Mesendoderm (in vitro differentiated cells): ENCODE measurements around the gene USP49.
A peak's percentile ranks its signal among the peaks of the same experiment; 100 is the strongest.

Experiments
- DNase-seq: peaks from one replicate; pipeline ENCODE4 v3.0.0; 2013
- H2AK5ac ChIP-seq: 2 replicates; pipeline ENCODE4 v1.6.1; 2013; ENCODE audit warnings: low read length, inconsistent platforms
- H2BK120ac ChIP-seq: 2 replicates; pipeline ENCODE4 v1.6.1; 2013; ENCODE audit warnings: low read depth, mild to moderate bottlenecking, low read length, moderate library complexity, mixed read lengths
- H2BK15ac ChIP-seq: replicated peaks from 2 replicates; pipeline ENCODE4 v1.6.1; 2013; ENCODE audit warnings: low read depth, mild to moderate bottlenecking, moderate library complexity
- H2BK5ac ChIP-seq: 2 replicates; pipeline ENCODE4 v1.6.1; 2013; ENCODE audit warnings: low read length, inconsistent platforms
- H3K18ac ChIP-seq: 2 replicates; pipeline ENCODE4 v1.6.1; 2013; ENCODE audit warnings: mild to moderate bottlenecking, low read length, mixed read lengths
- H3K23ac ChIP-seq: one replicate; pipeline ENCODE4 v1.6.1; 2013; ENCODE audit warnings: low read length
- H3K27ac ChIP-seq: 2 replicates; pipeline ENCODE4 v1.5.1; 2013; ENCODE audit warnings: low read depth, mild to moderate bottlenecking, inconsistent platforms, low read length, moderate library complexity
- H3K27me3 ChIP-seq: 2 replicates; pipeline ENCODE4 v1.6.1; 2013; ENCODE audit warnings: low read length, control low read depth, mild to moderate bottlenecking, inconsistent platforms; ENCODE audit not compliant: insufficient read depth, poor library complexity
- H3K36me3 ChIP-seq: 2 replicates; pipeline ENCODE4 v1.6.1; 2013; ENCODE audit warnings: low read length, inconsistent platforms; ENCODE audit not compliant: control insufficient read depth, insufficient read depth
- H3K4ac ChIP-seq: one replicate; pipeline ENCODE4 v1.6.1; 2013; ENCODE audit warnings: low read depth, mild to moderate bottlenecking, low read length, moderate library complexity
- H3K4me1 ChIP-seq: 2 replicates; pipeline ENCODE4 v1.6.1; 2013; ENCODE audit warnings: low read depth, low read length, inconsistent platforms; ENCODE audit not compliant: control insufficient read depth
- H3K4me2 ChIP-seq: 2 replicates; pipeline ENCODE4 v1.6.1; 2013; ENCODE audit warnings: low read length
- H3K4me3 ChIP-seq: 2 replicates; pipeline ENCODE4 v1.5.1; 2013; ENCODE audit warnings: mild to moderate bottlenecking, low read length
- H3K56ac ChIP-seq: one replicate; pipeline ENCODE4 v1.6.1; 2013; ENCODE audit warnings: low read length
- H3K79me1 ChIP-seq: 2 replicates; pipeline ENCODE4 v1.6.1; 2013; ENCODE audit warnings: low read length, inconsistent platforms
- H3K79me2 ChIP-seq: 2 replicates; pipeline ENCODE4 v1.6.1; 2013; ENCODE audit warnings: mild to moderate bottlenecking, low read length; ENCODE audit not compliant: control insufficient read depth, insufficient read depth
- H3K9ac ChIP-seq: 2 replicates; pipeline ENCODE4 v1.6.1; 2013; ENCODE audit warnings: low read length, inconsistent platforms
- H4K5ac ChIP-seq: one replicate; pipeline ENCODE4 v1.6.1; 2013; ENCODE audit warnings: low read length
- H4K8ac ChIP-seq: one replicate; pipeline ENCODE4 v1.6.1; 2013; ENCODE audit warnings: low read depth, mild to moderate bottlenecking, control low read depth, low read length, moderate library complexity
- WGBS: extraction: QIAGEN DNeasy Blood & Tissue Kit; methylation state at CpG from one replicate; pipeline ENCODE4 v1.1.7; 2013; ENCODE audit warnings: low lambda C conversion rate, missing lambda C conversion rate; ENCODE audit not compliant: insufficient coverage; ENCODE audit errors: extremely low coverage; 5-methylcytosine and 5-hydroxymethylcytosine counted together

USP49 gene

GRCh38 chr6:41850861-41851260 lies 44.3 kb downstream of the USP49 start:
- Histone ChIP-seq H3K4ac (no peak overlapping the region), H3K56ac (no peak overlapping the region), H3K27me3 (no peaks in the 10 kb centered on the region), H2BK5ac (no peak overlapping the region), H3K4me1 (no peaks in the 10 kb centered on the region), H2BK15ac (no peak overlapping the region), H3K18ac (no peak overlapping the region), H3K9ac (no peak overlapping the region), H4K5ac (no peak overlapping the region), H3K27ac (no peak overlapping the region), H3K23ac (no peak overlapping the region), H3K4me2 (no peak overlapping the region), H3K79me1 (no peaks in the 10 kb centered on the region), H2BK120ac (no peak overlapping the region), H4K8ac (no peak overlapping the region), H3K36me3 (no peaks in the 10 kb centered on the region), H3K4me3 (no peak overlapping the region), H3K79me2 (no peaks in the 10 kb centered on the region), H2AK5ac (no peak overlapping the region)
- WGBS: no CpG with 5 or more reads among the region's 3 CpGs
- DNase-seq: no peak

GRCh38 chr6:41846666-41847237 lies 48.4 kb downstream of the USP49 start:
- no peak overlapping the region for H4K5ac ChIP-seq
- H3K36me3 ChIP-seq: no peaks in the 10 kb centered on the region
- no peak overlapping the region for H2BK120ac ChIP-seq
- no peak overlapping the region for H3K18ac ChIP-seq
- no peaks in the 10 kb centered on the region for H3K4me1 ChIP-seq
- H3K79me2 ChIP-seq: no peaks in the 10 kb centered on the region
- H4K8ac ChIP-seq: no peak overlapping the region
- H2BK15ac ChIP-seq: no peak overlapping the region
- H3K56ac ChIP-seq: no peak overlapping the region
- DNase-seq: peak; percentile 67
- H3K9ac ChIP-seq: no peak overlapping the region
- no peak overlapping the region for H3K4me3 ChIP-seq
- H3K4me2 ChIP-seq: no peak overlapping the region
- H2AK5ac ChIP-seq: no peak overlapping the region
- H3K79me1 ChIP-seq: no peaks in the 10 kb centered on the region
- no peak overlapping the region for H3K4ac ChIP-seq
- WGBS: no CpG with 5 or more reads among the region's 1 CpG
- H3K23ac ChIP-seq: no peak overlapping the region
- no peak overlapping the region for H2BK5ac ChIP-seq
- H3K27me3 ChIP-seq: no peaks in the 10 kb centered on the region
- no peak overlapping the region for H3K27ac ChIP-seq

- WGBS: 100% methylated on average over 2 of the region's 9 CpGs
- no peak overlapping the region for H3K4ac ChIP-seq
- H3K4me3 ChIP-seq: no peak overlapping the region
- H3K36me3 ChIP-seq: no peaks in the 10 kb centered on the region
- H3K4me1 ChIP-seq: no peaks in the 10 kb centered on the region
- no peak overlapping the region for H3K18ac ChIP-seq
- H3K27ac ChIP-seq: no peak overlapping the region
- no peak overlapping the region for H3K9ac ChIP-seq
- no peak overlapping the region for H3K4me2 ChIP-seq
- H3K23ac ChIP-seq: no peak overlapping the region
- no peaks in the 10 kb centered on the region for H3K27me3 ChIP-seq
- no peak overlapping the region for H2BK15ac ChIP-seq
- no peaks in the 10 kb centered on the region for H3K79me1 ChIP-seq
- H3K56ac ChIP-seq: no peak overlapping the region
- H3K79me2 ChIP-seq: no peaks in the 10 kb centered on the region
- H2AK5ac ChIP-seq: no peak overlapping the region
- no peak overlapping the region for H4K5ac ChIP-seq
- no peak overlapping the region for H2BK120ac ChIP-seq
- DNase-seq: no peak
- H2BK5ac ChIP-seq: no peak overlapping the region
- no peak overlapping the region for H4K8ac ChIP-seq
These were observed 52.0 kb downstream of the USP49 start for GRCh38 chr6:41843178-41843577.

- Histone ChIP-seq H3K4me3 (no peak overlapping the region), H2AK5ac (no peak overlapping the region), H2BK15ac (no peak overlapping the region), H3K79me1 (no peaks in the 10 kb centered on the region), H3K4ac (no peak overlapping the region), H3K9ac (no peak overlapping the region), H4K8ac (no peak overlapping the region), H3K27ac (no peak overlapping the region), H3K79me2 (no peaks in the 10 kb centered on the region), H2BK120ac (no peak overlapping the region), H3K56ac (no peak overlapping the region), H3K4me1 (no peaks in the 10 kb centered on the region), H3K23ac (no peak overlapping the region), H3K18ac (no peak overlapping the region), H4K5ac (no peak overlapping the region), H3K27me3 (no peaks in the 10 kb centered on the region), H3K4me2 (no peak overlapping the region), H3K36me3 (no peaks in the 10 kb centered on the region), H2BK5ac (no peak overlapping the region)
- WGBS: no CpG with 5 or more reads among the region's 4 CpGs
- DNase-seq: no peak
These were observed 54.8 kb downstream of the USP49 start for GRCh38 chr6:41840326-41840725.

GRCh38 chr6:41836660-41837052 lies 58.5 kb downstream of the USP49 start:
- no peak overlapping the region for H2BK15ac ChIP-seq
- H4K8ac ChIP-seq: no peak overlapping the region
- no peak for DNase-seq
- no peaks in the 10 kb centered on the region for H3K36me3 ChIP-seq
- no peaks in the 10 kb centered on the region for H3K4me1 ChIP-seq
- WGBS: no CpG with 5 or more reads among the region's 2 CpGs
- H4K5ac ChIP-seq: no peak overlapping the region
- H3K4ac ChIP-seq: no peak overlapping the region
- no peak overlapping the region for H3K4me2 ChIP-seq
- H2AK5ac ChIP-seq: no peak overlapping the region
- no peak overlapping the region for H3K27ac ChIP-seq
- no peak overlapping the region for H3K23ac ChIP-seq
- no peaks in the 10 kb centered on the region for H3K79me1 ChIP-seq
- no peak overlapping the region for H3K18ac ChIP-seq
- no peak overlapping the region for H2BK5ac ChIP-seq
- H3K9ac ChIP-seq: no peak overlapping the region
- no peaks in the 10 kb centered on the region for H3K79me2 ChIP-seq
- H3K27me3 ChIP-seq: no peaks in the 10 kb centered on the region
- H2BK120ac ChIP-seq: no peak overlapping the region
- no peak overlapping the region for H3K4me3 ChIP-seq
- H3K56ac ChIP-seq: no peak overlapping the region

- no peak overlapping the region for H2BK120ac ChIP-seq
- no peaks in the 10 kb centered on the region for H3K27me3 ChIP-seq
- H3K56ac ChIP-seq: no peak overlapping the region
- H3K4ac ChIP-seq: no peak overlapping the region
- H3K4me2 ChIP-seq: no peak overlapping the region
- H3K79me1 ChIP-seq: no peaks in the 10 kb centered on the region
- H3K18ac ChIP-seq: no peak overlapping the region
- H2BK15ac ChIP-seq: no peak overlapping the region
- WGBS: no CpG with 5 or more reads among the region's 5 CpGs
- no peak overlapping the region for H4K8ac ChIP-seq
- H4K5ac ChIP-seq: no peak overlapping the region
- no peaks in the 10 kb centered on the region for H3K79me2 ChIP-seq
- H3K9ac ChIP-seq: no peak overlapping the region
- H3K36me3 ChIP-seq: no peaks in the 10 kb centered on the region
- H3K27ac ChIP-seq: no peak overlapping the region
- no peak overlapping the region for H2AK5ac ChIP-seq
- no peak overlapping the region for H3K23ac ChIP-seq
- no peaks in the 10 kb centered on the region for H3K4me1 ChIP-seq
- H3K4me3 ChIP-seq: no peak overlapping the region
- H2BK5ac ChIP-seq: no peak overlapping the region
- no peak for DNase-seq
These were observed 59.0 kb downstream of the USP49 start for GRCh38 chr6:41836022-41836659.
